ENCODE results near the gene PLA2G4E.

DNA sequence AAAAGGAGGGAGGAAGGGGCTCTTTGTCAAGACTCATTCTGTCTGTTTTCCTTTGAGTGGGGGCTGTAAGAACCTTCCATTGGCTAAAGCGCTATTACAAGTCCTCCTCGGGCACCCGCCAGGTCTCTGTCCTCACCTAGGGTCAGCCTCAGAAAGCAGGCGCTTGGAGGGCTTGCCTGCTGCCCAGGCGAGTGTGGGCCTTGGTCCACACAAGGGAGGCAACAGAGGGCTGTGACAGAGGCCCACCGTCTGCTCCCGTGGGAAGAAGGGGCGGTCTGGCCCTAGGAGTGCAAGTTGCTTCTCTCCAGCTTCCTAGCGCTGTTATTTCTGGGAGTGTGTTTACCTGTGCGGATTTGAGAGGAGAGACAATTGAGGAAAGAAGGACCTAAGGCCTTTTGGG is 24.5 kb downstream of the PLA2G4E start:
- TF ChIP-seq, protein P1, sequence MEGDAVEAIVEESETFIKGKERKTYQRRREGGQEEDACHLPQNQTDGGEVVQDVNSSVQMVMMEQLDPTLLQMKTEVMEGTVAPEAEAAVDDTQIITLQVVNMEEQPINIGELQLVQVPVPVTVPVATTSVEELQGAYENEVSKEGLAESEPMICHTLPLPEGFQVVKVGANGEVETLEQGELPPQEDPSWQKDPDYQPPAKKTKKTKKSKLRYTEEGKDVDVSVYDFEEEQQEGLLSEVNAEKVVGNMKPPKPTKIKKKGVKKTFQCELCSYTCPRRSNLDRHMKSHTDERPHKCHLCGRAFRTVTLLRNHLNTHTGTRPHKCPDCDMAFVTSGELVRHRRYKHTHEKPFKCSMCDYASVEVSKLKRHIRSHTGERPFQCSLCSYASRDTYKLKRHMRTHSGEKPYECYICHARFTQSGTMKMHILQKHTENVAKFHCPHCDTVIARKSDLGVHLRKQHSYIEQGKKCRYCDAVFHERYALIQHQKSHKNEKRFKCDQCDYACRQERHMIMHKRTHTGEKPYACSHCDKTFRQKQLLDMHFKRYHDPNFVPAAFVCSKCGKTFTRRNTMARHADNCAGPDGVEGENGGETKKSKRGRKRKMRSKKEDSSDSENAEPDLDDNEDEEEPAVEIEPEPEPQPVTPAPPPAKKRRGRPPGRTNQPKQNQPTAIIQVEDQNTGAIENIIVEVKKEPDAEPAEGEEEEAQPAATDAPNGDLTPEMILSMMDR (conservative IDR thresholded peaks at IDR 0.05; ENCODE audit: low read depth in 2 of 2) = no peak
- TF ChIP-seq STAT1 (IDR thresholded peaks at IDR 0.05; ENCODE audit: unreplicated experiment) = no peak
- no peak for TF ChIP-seq EZH2 (IDR thresholded peaks at IDR 0.05; ENCODE audit: low read depth, unreplicated experiment)
- TF ChIP-seq POLR2AphosphoS5 (IDR thresholded peaks at IDR 0.05; ENCODE audit: low read depth) = no peak
- TF ChIP-seq REST (IDR thresholded peaks at IDR 0.05; ENCODE audit: unreplicated experiment) = no peak
- TF ChIP-seq CREB1 (CRISPR knock-in tag; IDR thresholded peaks at IDR 0.05; ENCODE audit: low read depth) = no peak
- no peak for TF ChIP-seq JUNB (IDR thresholded peaks at IDR 0.05; ENCODE audit: unreplicated experiment)
- TF ChIP-seq EZH2phosphoT487 (IDR thresholded peaks at IDR 0.05; ENCODE audit: unreplicated experiment) = no peak
- TF ChIP-seq ZNF331 (CRISPR knock-in tag; IDR thresholded peaks at IDR 0.05; ENCODE audit: low read depth) = no peak
- no peak for TF ChIP-seq NANOG (IDR thresholded peaks at IDR 0.05; ENCODE audit: borderline replicate concordance)
- no peak for TF ChIP-seq ETS1 (IDR thresholded peaks at IDR 0.05)
- no peak for TF ChIP-seq ZNF462 (CRISPR knock-in tag; IDR thresholded peaks at IDR 0.05)
- no peak for TF ChIP-seq ZNF114 (CRISPR knock-in tag; IDR thresholded peaks at IDR 0.05)
